H1 (cell line): ENCODE results near the gene C17orf113. TPM values are rescaled to one million over a fixed set of nuclear protein-coding genes. Genes with fewer than 3 reads are reported as not detected.
A peak's percentile ranks its signal among the peaks of the same experiment; 100 is the strongest.

Experiments used
- CTCF ChIA-PET: fragments of 300-600 bp; sonication (Branson Sonifier 250); formaldehyde crosslinking; loops from one replicate; lab custom pipeline; 2021; ENCODE audit not compliant: partially characterized antibody; lab: Charles Lee
- POLR2A ChIA-PET: fragments of 300-600 bp; sonication (Branson Sonifier 250); formaldehyde crosslinking; loops from one replicate; lab custom pipeline; 2021; ENCODE audit warnings: inconsistent platforms; ENCODE audit not compliant: partially characterized antibody; lab: Charles Lee
- DNase-seq, 2 experiments: peaks; one replicate each; pipeline versions ENCODE4 v3.0.0 to v3.0.0-alpha.2; 2010 to 2022; ENCODE audit warnings: low spot score in 2 of 2, low read depth in 1 of 2, mixed read lengths in 1 of 2
- FAIRE-seq: peaks from 2 replicates; lab custom pipeline; 2011; peaks lifted over from hg19 to GRCh38; lab: Jason Lieb, UNC
- H2AFZ ChIP-seq: 2 replicates; pipeline ENCODE4 v1.8.1; 2012; ENCODE audit warnings: low read length, inconsistent platforms
- H2AK5ac ChIP-seq: 2 replicates; pipeline ENCODE4 v1.6.1; 2013; ENCODE audit warnings: low read depth, low read length
- H2BK120ac ChIP-seq: replicated peaks from 2 replicates; pipeline ENCODE3; 2013; ENCODE audit warnings: low read depth, low read length, inconsistent platforms
- H2BK12ac ChIP-seq: 2 replicates; pipeline ENCODE4 v1.6.1; 2013; ENCODE audit warnings: low read depth, low read length
- H2BK15ac ChIP-seq: 2 replicates; pipeline ENCODE4 v1.6.1; 2013; ENCODE audit warnings: low read length
- H2BK20ac ChIP-seq: 2 replicates; pipeline ENCODE4 v1.6.1; 2013; ENCODE audit warnings: low read length
- H2BK5ac ChIP-seq: 2 replicates; pipeline ENCODE4 v1.6.1; 2013; ENCODE audit warnings: low read depth, low read length
- H3K14ac ChIP-seq: 2 replicates; pipeline ENCODE4 v1.6.1; 2013; ENCODE audit warnings: inconsistent platforms; ENCODE audit not compliant: insufficient read length
- H3K18ac ChIP-seq: 2 replicates; pipeline ENCODE4 v1.6.1; 2013; ENCODE audit warnings: low read length; ENCODE audit errors: extremely low read depth
- H3K23ac ChIP-seq: 2 replicates; pipeline ENCODE4 v1.6.1; 2013; ENCODE audit warnings: inconsistent platforms; ENCODE audit not compliant: insufficient read length
- H3K23me2 ChIP-seq: 2 replicates; pipeline ENCODE4 v1.6.1; 2013; ENCODE audit warnings: low read depth, low read length
- H3K27ac ChIP-seq: 2 replicates; pipeline ENCODE4 v1.6.1; 2011; ENCODE audit warnings: low read depth, low read length, inconsistent platforms
- H3K27me3 ChIP-seq, 4 experiments: replicated peaks in 1 of 4; 1 replicate in 1 of 4; 2 replicates in 3 of 4; pipeline versions ENCODE4 v1.6.1 to v1.8.1; 2011 to 2013; ENCODE audit warnings: low read length in 3 of 4, mild to moderate bottlenecking in 3 of 4, inconsistent platforms in 2 of 4, mixed read lengths in 2 of 4, moderate library complexity in 1 of 4; ENCODE audit not compliant: control insufficient read depth in 3 of 4, insufficient read depth in 3 of 4; ENCODE audit errors: extremely low read depth in 1 of 4
- H3K36me3 ChIP-seq, 4 experiments: 2 replicates each; pipeline versions ENCODE4 v1.6.1 to v1.8.1; 2011 to 2013; ENCODE audit warnings: mild to moderate bottlenecking in 4 of 4, low read length in 3 of 4, moderate library complexity in 2 of 4, control low read depth in 1 of 4, inconsistent platforms in 1 of 4; ENCODE audit not compliant: insufficient read depth in 4 of 4, control insufficient read depth in 2 of 4
- H3K4ac ChIP-seq: replicated peaks from 2 replicates; pipeline ENCODE3; 2013; ENCODE audit warnings: low read length, low read depth, mixed read lengths, inconsistent platforms; ENCODE audit not compliant: insufficient read length
- H3K4me1 ChIP-seq, 4 experiments: replicated peaks in 1 of 4; 1 replicate in 1 of 4; 2 replicates in 3 of 4; pipeline versions ENCODE4 v1.6.1 to v1.8.1; 2011 to 2013; ENCODE audit warnings: low read length in 3 of 4, inconsistent platforms in 2 of 4, mixed read lengths in 1 of 4; ENCODE audit not compliant: insufficient read depth in 4 of 4, control insufficient read depth in 3 of 4
- H3K4me2 ChIP-seq, 2 experiments: 2 replicates each; pipeline versions ENCODE4 v1.6.1 to v1.8.1; 2011 to 2013; ENCODE audit warnings: low read depth in 2 of 2, low read length in 2 of 2, control low read depth in 1 of 2, inconsistent platforms in 1 of 2, mild to moderate bottlenecking in 1 of 2; ENCODE audit not compliant: insufficient read depth in 1 of 2
- H3K4me3 ChIP-seq, 4 experiments: fragments of 200-600, 300-600 bp in 1 of 4; sonication (generic), shearing (Covaris generic), sonication (Bioruptor Twin) in 1 of 4; 2 replicates each; pipeline versions ENCODE4 v1.5.1 to v1.8.1; 2011 to 2016; ENCODE audit warnings: low read length in 4 of 4, low read depth in 3 of 4, control low read depth in 2 of 4, inconsistent platforms in 2 of 4, mild to moderate bottlenecking in 2 of 4, mixed read lengths in 1 of 4, moderate library complexity in 1 of 4; ENCODE audit not compliant: insufficient read depth in 2 of 4; ENCODE audit errors: extremely low read depth in 1 of 4
- H3K56ac ChIP-seq: replicated peaks from 2 replicates; pipeline ENCODE3; 2013; ENCODE audit warnings: low read depth, mild to moderate bottlenecking, mixed read lengths, low read length, inconsistent platforms; ENCODE audit not compliant: insufficient read length
- H3K79me1 ChIP-seq: 2 replicates; pipeline ENCODE4 v1.6.1; 2013; ENCODE audit warnings: low read depth, low read length, control low read depth
- H3K79me2 ChIP-seq, 2 experiments: 2 replicates each; pipeline versions ENCODE4 v1.6.1 to v1.8.1; 2012 to 2013; ENCODE audit warnings: low read length in 2 of 2, mild to moderate bottlenecking in 2 of 2, inconsistent platforms in 1 of 2; ENCODE audit not compliant: insufficient read depth in 2 of 2, control insufficient read depth in 1 of 2
- H3K9ac ChIP-seq, 4 experiments: replicated peaks in 1 of 4; 1 replicate in 1 of 4; 2 replicates in 3 of 4; pipeline versions ENCODE4 v1.6.1 to v1.8.1; 2011 to 2013; ENCODE audit warnings: low read depth in 3 of 4, low read length in 3 of 4, control low read depth in 2 of 4, mild to moderate bottlenecking in 2 of 4, moderate library complexity in 2 of 4, inconsistent platforms in 1 of 4; ENCODE audit errors: extremely low read depth in 1 of 4
- H3K9me3 ChIP-seq, 2 experiments: 2 replicates each; pipeline versions ENCODE4 v1.6.1 to v1.8.1; 2012 to 2013; ENCODE audit warnings: mild to moderate bottlenecking in 2 of 2, moderate library complexity in 2 of 2, control low read depth in 1 of 2, inconsistent platforms in 1 of 2, low read depth in 1 of 2, low read length in 1 of 2, mixed read lengths in 1 of 2; ENCODE audit not compliant: insufficient read depth in 2 of 2
- H4K20me1 ChIP-seq, 2 experiments: replicated peaks in 1 of 2; 2 replicates each; pipeline versions ENCODE3 to v1.8.1; 2011 to 2013; ENCODE audit warnings: inconsistent platforms in 2 of 2, low read length in 2 of 2, mild to moderate bottlenecking in 1 of 2; ENCODE audit not compliant: insufficient read depth in 2 of 2, control insufficient read depth in 1 of 2
- H4K5ac ChIP-seq: 2 replicates; pipeline ENCODE4 v1.6.1; 2013; ENCODE audit warnings: low read length, low read depth, mixed read lengths, inconsistent platforms; ENCODE audit not compliant: insufficient read length
- H4K8ac ChIP-seq: 2 replicates; pipeline ENCODE4 v1.8.0; 2013; ENCODE audit warnings: mild to moderate bottlenecking, moderate library complexity, low read length, inconsistent platforms; ENCODE audit not compliant: insufficient read depth; ENCODE audit errors: extremely low read depth
- H4K91ac ChIP-seq: replicated peaks from 2 replicates; pipeline ENCODE3; 2013; ENCODE audit warnings: low read length, mixed read lengths, inconsistent platforms; ENCODE audit not compliant: insufficient read length
- SP1 ChIP-seq: IDR thresholded peaks from 2 replicates; pipeline ENCODE4 v1.6.1; 2011; ENCODE audit warnings: low read depth, low read length
- WGBS, 2 experiments: shearing (Covaris generic) in 1 of 2; methylation state at CpG; one replicate each; pipeline versions ENCODE4 v1.1.6 to v1.1.7; 2013 to 2015; ENCODE audit warnings: low lambda C conversion rate in 2 of 2, mixed read lengths in 2 of 2, inconsistent platforms in 1 of 2, low coverage in 1 of 2, missing lambda C conversion rate in 1 of 2; ENCODE audit not compliant: insufficient replicate concordance in 2 of 2, insufficient coverage in 1 of 2, insufficient read length in 1 of 2; ENCODE audit errors: extremely low coverage in 1 of 2, missing lambda C conversion rate in 1 of 2; 5-methylcytosine and 5-hydroxymethylcytosine counted together
- polyA plus RNA-seq, 7 experiments: library from polyadenylated mRNA; depleted of rRNA in 3 of 7; stranded (reverse) in 5 of 7; unstranded in 2 of 7; fragments of >200 nt in 5 of 7; fragments of 200-250 nt in 2 of 7; gene quantifications; 1 replicate in 5 of 7; 2 replicates in 1 of 7; 4 replicates in 1 of 7; pipeline versions ENCODE4 v1.2.1 to v1.2.3, GENCODE V29; 2011 to 2013; ENCODE audit warnings: missing spikeins in 2 of 7, mixed read lengths in 2 of 7
- total RNA-seq: library from RNA; stranded (reverse); fragmentation: NEBNext Ultra II Directional; extraction: Animal tissue kit (Norgen Biotek cat#: 25700); gene quantifications from 2 replicates; pipeline ENCODE4 v1.2.1, GENCODE V29; 2021

C17orf113 gene
- total and polyA plus RNA-seq, 2 of the 8 experiments (the other 6 are each of a cell fraction or from before 2014, with no cell fraction given): 1.0 to 1.4 TPM

GRCh38 chr17:42096360-42097111, 46.1 kb upstream of the C17orf113 start:
- peaks cover 4 to 22% (median 18%) of the 10 kb centered on the region in 4 experiments for H3K27me3 ChIP-seq
- H4K5ac ChIP-seq: no peak overlapping the region
- H3K4me2 ChIP-seq: no peak overlapping the region
- H3K56ac ChIP-seq: no peak overlapping the region
- ChIA-PET POLR2A (interaction anchor here (1.3 to 1.7 kb wide), 3 partner anchors 9 to 70 kb away, joined by 3 to 6 read pairs (median 4); no protein-coding TSS in a partner anchor), CTCF (interaction anchor here (0.6 to 39.4 kb wide), 14 partner anchors 9 to 1825 kb away, joined by 3 to 1084 read pairs (median 4); partner anchors contain the start of genes DHX58, DNAJC7, HSPB9 and KAT2A)
- H2BK120ac ChIP-seq: no peak overlapping the region
- H3K18ac ChIP-seq: no peak overlapping the region
- no peaks in the 10 kb centered on the region for H3K79me2 ChIP-seq
- no peak overlapping the region for H2BK12ac ChIP-seq
- H3K4me3 ChIP-seq: no peak overlapping the region
- no peaks in the 10 kb centered on the region for H4K20me1 ChIP-seq
- H2BK5ac ChIP-seq: no peak overlapping the region
- peaks cover 0 to 14% (median 9%) of the 10 kb centered on the region in 4 experiments; a peak in 6 of 7 replicates for H3K4me1 ChIP-seq
- 81% methylated on average over 7 of the region's 8 CpGs; no CpG with 5 or more reads in 1 of the 2 experiments for WGBS, 2 experiments
- DNase-seq (no peak), FAIRE-seq (no peak)
- no peak overlapping the region for H3K27ac ChIP-seq
- no peak overlapping the region for H2BK20ac ChIP-seq
- no peak overlapping the region for H3K14ac ChIP-seq
- peak overlapping the region; percentile 60; the same call in 1 of the 2 replicates for H2AK5ac ChIP-seq
- H3K79me1 ChIP-seq: no peaks in the 10 kb centered on the region; the same call in 1 of the 2 replicates
- H3K9me3 ChIP-seq: no peaks in the 10 kb centered on the region
- no peak overlapping the region for H4K91ac ChIP-seq
- no peak overlapping the region for H3K23ac ChIP-seq
- H2AFZ ChIP-seq: no peak overlapping the region
- no peaks in the 10 kb centered on the region for H3K36me3 ChIP-seq
- H4K8ac ChIP-seq: no peak overlapping the region
- H3K23me2 ChIP-seq: peaks cover 6% of the 10 kb centered on the region; the same call in 1 of the 2 replicates
- no peak overlapping the region for H3K9ac ChIP-seq
- peak overlapping the region; percentile 61; the same call in 1 of the 2 replicates for H2BK15ac ChIP-seq
- no peak overlapping the region for H3K4ac ChIP-seq
- no peak for TF ChIP-seq SP1
